HepG2 (cell line): ENCODE results near the gene THOC1. TPM values are rescaled to one million over a fixed set of nuclear protein-coding genes. Genes with fewer than 3 reads are reported as not detected.

ENCODE experiments used
- ATAC-seq: fragments of 200-7000 bp; cut with Tn5 transposase; 3 replicates; pipeline ENCODE4 v1.9.1; 2020; ENCODE audit warnings: mild to moderate bottlenecking, moderate library complexity
- BruUV-seq: library from RNA; stranded (reverse); fragments of 400-500 nt; replicated peaks from 2 replicates; lab custom pipeline; 2021; lab: Mats Ljungman, UMichigan
- CTCF ChIA-PET: fragments of 300-600 bp; formaldehyde crosslinking; extraction: SDS; loops from one replicate; lab custom pipeline; 2021; ENCODE audit warnings: low total read pairs, inconsistent platforms, low intra/inter-chr PET ratio; lab: Yijun Ruan, JAX
- POLR2A ChIA-PET: fragments of 350-600 bp; sonication (Branson Sonifier 250); formaldehyde crosslinking; loops from one replicate; lab custom pipeline; 2020; ENCODE audit warnings: antibody characterized with exemption, inconsistent platforms; lab: Yijun Ruan, JAX
- DNase-seq: peaks from one replicate; pipeline ENCODE4 v3.0.0-alpha.2; 2015; ENCODE audit warnings: low spot score
- FAIRE-seq: peaks from 3 replicates; lab custom pipeline; 2011; peaks lifted over from hg19 to GRCh38; lab: Jason Lieb, UNC
- H2AFZ ChIP-seq: one replicate; pipeline ENCODE4 v1.6.1; 2011; ENCODE audit warnings: low read length, inconsistent platforms
- H3K27ac ChIP-seq: fragments of 300-600 bp; 3 replicates; pipeline ENCODE4 v1.8.0; 2011; ENCODE audit warnings: mixed run types, mild to moderate bottlenecking, mixed read lengths, low read length, inconsistent platforms; ENCODE audit not compliant: insufficient read depth; ENCODE audit errors: extremely low read length
- H3K27me3 ChIP-seq, 2 experiments: fragments of 200-600 bp in 1 of 2; 2 replicates in 1 of 2; 3 replicates in 1 of 2; pipeline versions ENCODE4 v1.6.0 to v1.8.0; 2011; ENCODE audit warnings: low read length in 2 of 2, mild to moderate bottlenecking in 2 of 2, moderate library complexity in 2 of 2, inconsistent platforms in 1 of 2; ENCODE audit not compliant: insufficient read depth in 2 of 2, control insufficient read depth in 1 of 2
- H3K36me3 ChIP-seq, 2 experiments: fragments of 200-600 bp in 1 of 2; replicated peaks in 1 of 2; 2 replicates in 1 of 2; 3 replicates in 1 of 2; pipeline versions ENCODE4 v1.5.1 to v1.8.0; 2011; ENCODE audit warnings: low read length in 2 of 2, inconsistent platforms in 1 of 2; ENCODE audit not compliant: insufficient read depth in 2 of 2, control insufficient read depth in 1 of 2
- H3K4me1 ChIP-seq: 2 replicates; pipeline ENCODE4 v1.5.1; 2012; ENCODE audit warnings: low read length, inconsistent platforms; ENCODE audit not compliant: insufficient read depth
- H3K4me2 ChIP-seq: 2 replicates; pipeline ENCODE4 v1.6.0; 2011; ENCODE audit warnings: low read depth, low read length, inconsistent platforms
- H3K4me3 ChIP-seq, 3 experiments: fragments of 200-600 bp in 1 of 3; sonication (generic), shearing (Covaris generic) in 1 of 3; replicated peaks in 1 of 3; 2 replicates each; pipeline ENCODE4 v1.5.1; 2011 to 2016; ENCODE audit warnings: low read length in 3 of 3, inconsistent platforms in 2 of 3, low read depth in 2 of 3, mild to moderate bottlenecking in 2 of 3, control low read depth in 1 of 3, mixed read lengths in 1 of 3; ENCODE audit not compliant: insufficient read depth in 1 of 3
- H3K79me2 ChIP-seq: one replicate; pipeline ENCODE4 v1.6.1; 2011; ENCODE audit warnings: low read length, inconsistent platforms; ENCODE audit not compliant: insufficient read depth
- H3K9ac ChIP-seq: 2 replicates; pipeline ENCODE4 v1.6.0; 2011; ENCODE audit warnings: mild to moderate bottlenecking, low read depth, low read length, inconsistent platforms; ENCODE audit not compliant: insufficient read depth
- H3K9me3 ChIP-seq: 2 replicates; pipeline ENCODE4 v1.5.1; 2012; ENCODE audit warnings: mild to moderate bottlenecking, low read length
- H4K20me1 ChIP-seq: 2 replicates; pipeline ENCODE4 v1.6.0; 2011; ENCODE audit warnings: inconsistent platforms, mild to moderate bottlenecking, low read length, moderate library complexity; ENCODE audit not compliant: insufficient read depth
- BATF2 ChIP-seq: sonication (generic); formaldehyde crosslinking; IDR thresholded peaks from 2 replicates; pipeline ENCODE4 v1.8.0; 2022; ENCODE audit warnings: mild to moderate bottlenecking, missing genetic modification reagents, moderate library complexity
- CEBPG ChIP-seq: IDR thresholded peaks from 2 replicates; pipeline ENCODE4 v1.6.1; 2016
- FOXO4 ChIP-seq: sonication (generic); formaldehyde crosslinking; conservative IDR thresholded peaks from 2 replicates; pipeline ENCODE4 v1.8.1; 2023; ENCODE audit warnings: missing genetic modification reagents
- JDP2 ChIP-seq: sonication (generic); formaldehyde crosslinking; IDR thresholded peaks from 2 replicates; pipeline ENCODE4 v1.8.1; 2022; ENCODE audit warnings: missing genetic modification reagents, borderline replicate concordance
- LBX2 ChIP-seq: sonication (generic); formaldehyde crosslinking; IDR thresholded peaks from 2 replicates; pipeline ENCODE4 v1.5.0; 2020; ENCODE audit warnings: missing genetic modification reagents, mild to moderate bottlenecking, borderline replicate concordance
- LCORL ChIP-seq, 2 experiments: fragments of 450-650 bp in 1 of 2; sonication (generic) in 1 of 2; formaldehyde crosslinking in 1 of 2; IDR thresholded peaks; 2 replicates each; pipeline versions ENCODE4 v1.5.0 to v1.6.1; 2017 to 2020; ENCODE audit warnings: antibody characterized with exemption in 1 of 2, missing genetic modification reagents in 1 of 2
- NFE2 ChIP-seq: sonication (generic); formaldehyde crosslinking; IDR thresholded peaks from 2 replicates; pipeline ENCODE4 v1.4.0; 2020; ENCODE audit warnings: missing genetic modification reagents
- SETDB1 ChIP-seq: sonication (generic); formaldehyde crosslinking; IDR thresholded peaks from 2 replicates; pipeline ENCODE4 v1.5.1; 2020; ENCODE audit warnings: missing genetic modification reagents, mild to moderate bottlenecking, borderline replicate concordance
- TBX3 ChIP-seq: fragments of 450-650 bp; IDR thresholded peaks from 2 replicates; pipeline ENCODE4 v1.6.1; 2017; ENCODE audit warnings: antibody characterized with exemption, mild to moderate bottlenecking, inconsistent platforms, borderline replicate concordance
- ZBTB39 ChIP-seq: sonication (generic); formaldehyde crosslinking; IDR thresholded peaks from 2 replicates; pipeline ENCODE4 v1.5.0; 2020; ENCODE audit warnings: missing genetic modification reagents
- ZMYM4 ChIP-seq: sonication (generic); formaldehyde crosslinking; IDR thresholded peaks from 2 replicates; pipeline ENCODE4 v1.8.1; 2023; ENCODE audit warnings: mild to moderate bottlenecking, missing genetic modification reagents
- ZNF121 ChIP-seq: sonication (generic); formaldehyde crosslinking; IDR thresholded peaks from 2 replicates; pipeline ENCODE4 v1.5.0; 2020; ENCODE audit warnings: mild to moderate bottlenecking, missing genetic modification reagents
- ZNF264 ChIP-seq: sonication (generic); formaldehyde crosslinking; IDR thresholded peaks from 2 replicates; pipeline ENCODE4 v1.4.0; 2020; ENCODE audit warnings: missing genetic modification reagents
- ZNF362 ChIP-seq: sonication (generic); formaldehyde crosslinking; IDR thresholded peaks from 2 replicates; pipeline ENCODE4 v1.4.0; 2020; ENCODE audit warnings: missing genetic modification reagents, mild to moderate bottlenecking, borderline replicate concordance
- ZNF383 ChIP-seq: sonication (generic); formaldehyde crosslinking; IDR thresholded peaks from 2 replicates; pipeline ENCODE4 v1.4.0; 2020; ENCODE audit warnings: missing genetic modification reagents, mild to moderate bottlenecking, borderline replicate concordance
- ZNF740 ChIP-seq: sonication (generic); formaldehyde crosslinking; IDR thresholded peaks from 2 replicates; pipeline ENCODE4 v1.4.0; 2020; ENCODE audit warnings: missing genetic modification reagents
- WGBS: methylation state at CpG from one replicate; pipeline ENCODE4 v1.1.6; 2017; ENCODE audit warnings: low lambda C conversion rate; 5-methylcytosine and 5-hydroxymethylcytosine counted together
- in situ Hi-C: cut with HindIII; loops from 2 replicates; pipeline ENCODE4 v1.10.0; 2017; ENCODE audit warnings: low pct_unique_long_range_greater_than_20kb; ENCODE audit not compliant: extremely low pct_ligation_motif_present
- intact Hi-C: fragments of 100-400 bp; cut with micrococcal nuclease; formaldehyde crosslinking; loops from one replicate; pipeline ENCODE4 v1.10.0; 2022; ENCODE audit not compliant: unreplicated experiment
- polyA plus RNA-seq, 8 experiments: library from polyadenylated mRNA; depleted of rRNA in 3 of 8; stranded (reverse) in 7 of 8; unstranded in 1 of 8; fragments of >200 nt; fragmentation: Illumina TruSeq in 4 of 8; extraction: Trizol in 4 of 8; gene quantifications; 2 replicates each; pipeline versions ENCODE4 v1.2.1 to v1.2.3, GENCODE V29; 2011 to 2016; ENCODE audit warnings: low read depth in 4 of 8, missing spikeins in 1 of 8, mixed read lengths in 1 of 8; ENCODE audit not compliant: insufficient read depth in 1 of 8
- total RNA-seq, 5 experiments: library from RNA; depleted of rRNA; stranded (reverse); fragments of >200 nt; fragmentation: Illumina TruSeq; extraction: Trizol; gene quantifications; 2 replicates each; pipeline ENCODE4 v1.2.3, GENCODE V29; 2016; ENCODE audit warnings: low read depth in 1 of 5

The THOC1 gene
- total and polyA plus RNA-seq, 2 of the 13 experiments (the other 11 are each of a cell fraction or from before 2014, with no cell fraction given): 40.6 to 56.7 TPM

GRCh38 chr18:261398-262073 lies 6.3 kb downstream of the THOC1 start:
- in situ Hi-C loops: no loop called here
- no peak for FAIRE-seq
- POLR2A ChIA-PET: no interaction called here
- TF ChIP-seq ZNF362 (CRISPR knock-in tag) (no peak), ZNF121 (CRISPR knock-in tag) (no peak), TBX3 (no peak), BATF2 (CRISPR knock-in tag) (no peak), LCORL (IDR thresholded peaks at IDR 0.05) (no peak), LCORL (CRISPR knock-in tag; IDR thresholded peaks at IDR 0.05) (no peak), ZNF740 (CRISPR knock-in tag) (no peak), NFE2 (no peak), JDP2 (no peak), FOXO4 (no peak), ZMYM4 (CRISPR knock-in tag) (no peak), ZNF383 (CRISPR knock-in tag) (no peak), SETDB1 (CRISPR knock-in tag) (no peak), LBX2 (CRISPR knock-in tag) (no peak), ZNF264 (CRISPR knock-in tag) (no peak), ZBTB39 (CRISPR knock-in tag) (no peak), CEBPG (CRISPR knock-in tag) (no peak)

More at GRCh38 chr18:261398-262073, 6.3 kb downstream of the THOC1 start:
- H3K9ac ChIP-seq: no peak overlapping the region
- H2AFZ ChIP-seq: no peak overlapping the region
- H4K20me1 ChIP-seq: no peaks in the 10 kb centered on the region
- CTCF ChIA-PET: no interaction called here
- intact Hi-C loops: no loop called here
- H3K27me3 ChIP-seq: no peaks in the 10 kb centered on the region
- peaks cover 13% of the 10 kb centered on the region for H3K79me2 ChIP-seq
- ATAC-seq (no peak), DNase-seq (no peak)
- no peak overlapping the region for H3K27ac ChIP-seq
- H3K4me2 ChIP-seq: no peak overlapping the region
- 97% methylated on average over 2 of the region's 2 CpGs for WGBS
- peaks cover 14% of the 10 kb centered on the region for H3K4me1 ChIP-seq
- H3K36me3 ChIP-seq: peaks cover 5 to 64% of the 10 kb centered on the region in 2 experiments
- H3K4me3 ChIP-seq: no peak overlapping the region
- no peaks in the 10 kb centered on the region for H3K9me3 ChIP-seq
- no TSS peak for BruUV-seq
